ENCODE data around the gene COL18A1. TPM values are rescaled to one million over a fixed set of nuclear protein-coding genes. Genes with fewer than 3 reads are reported as not detected.

The COL18A1 gene
- total RNA-seq, 1 donor from 2014 or later: 535 TPM

GRCh38 chr21:45411810-45412206 is 6.8 kb downstream of the COL18A1 start:
- no peak overlapping the region for H3K4me3 ChIP-seq (ENCODE audit: low read depth, low read length)
- TF ChIP-seq CTCF (conservative IDR thresholded peaks at IDR 0.05; ENCODE audit: low read depth, low read length): no peak
- no peak for DNase-seq (ENCODE audit: low read depth)

DNA sequence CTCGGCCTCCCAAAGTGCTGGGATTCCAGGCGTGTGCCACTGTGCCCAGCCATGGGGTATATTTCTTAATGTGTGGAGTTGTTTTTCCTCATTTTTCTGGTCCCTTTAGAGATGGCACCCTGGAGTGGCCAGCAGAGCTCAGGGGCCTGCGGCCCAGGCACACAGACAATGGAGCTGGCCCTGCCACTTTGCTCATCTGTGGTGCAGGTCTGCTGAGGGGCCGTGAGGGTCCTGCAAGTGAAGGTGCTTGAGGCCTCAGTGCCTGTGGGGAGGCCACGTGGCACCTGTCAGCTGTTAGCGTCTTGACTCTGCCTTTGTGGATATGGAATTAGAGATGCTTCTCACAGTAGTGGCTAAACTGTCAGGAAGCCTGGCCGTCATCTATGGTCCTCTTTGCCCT is 7.5 kb downstream of the COL18A1 start:
- no peak for TF ChIP-seq CTCF (conservative IDR thresholded peaks at IDR 0.05; ENCODE audit: low read depth, low read length)
- DNase-seq (ENCODE audit: low read depth): no peak
- no peak overlapping the region for H3K4me3 ChIP-seq (ENCODE audit: low read depth, low read length)

DNA sequence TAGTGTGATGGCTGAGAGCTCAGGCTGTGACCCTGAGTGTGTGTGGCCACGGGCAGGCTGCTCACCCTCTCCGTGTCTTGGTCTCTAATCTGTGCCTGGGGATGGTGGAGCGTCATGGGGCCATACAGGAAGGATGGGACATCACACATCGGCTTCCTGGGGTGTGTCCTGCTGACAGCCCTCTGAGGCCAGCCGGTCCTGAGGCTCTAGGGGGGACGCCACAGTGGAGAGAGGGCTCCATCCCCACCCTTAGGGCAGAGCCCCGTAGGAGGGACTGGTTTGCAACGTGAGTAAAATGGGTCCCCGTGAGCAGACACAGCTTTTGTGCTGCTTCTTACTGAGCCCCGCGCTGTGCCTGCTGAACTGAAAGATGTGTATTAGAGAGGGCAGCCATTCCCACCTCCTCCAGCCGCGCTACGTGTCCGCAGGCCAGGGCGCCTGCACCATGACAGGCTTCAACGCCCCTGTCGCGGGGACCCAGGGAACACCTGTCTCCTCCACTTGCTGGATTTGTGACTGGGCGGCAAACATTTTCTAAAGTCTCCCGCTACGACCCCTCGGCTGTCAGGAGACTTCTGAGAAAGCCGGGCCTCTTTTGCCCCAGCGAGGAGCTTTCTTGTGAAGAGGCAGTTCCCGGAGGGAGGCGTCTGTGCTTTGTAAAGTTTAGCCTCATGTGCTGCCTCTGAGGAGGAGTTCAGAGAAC is 8.1 kb downstream of the COL18A1 start:
- no peak for DNase-seq (ENCODE audit: low read depth)
- no peak for TF ChIP-seq CTCF (conservative IDR thresholded peaks at IDR 0.05; ENCODE audit: low read depth, low read length)
- no peak overlapping the region for H3K4me3 ChIP-seq (ENCODE audit: low read depth, low read length)

- DNase-seq (ENCODE audit: low read depth): no peak
- TF ChIP-seq CTCF (conservative IDR thresholded peaks at IDR 0.05; ENCODE audit: low read depth, low read length): no peak
- H3K4me3 ChIP-seq (ENCODE audit: low read depth, low read length): no peak overlapping the region
These were observed 9.0 kb downstream of the COL18A1 start for GRCh38 chr21:45413922-45414321.

- TF ChIP-seq CTCF (conservative IDR thresholded peaks at IDR 0.05; ENCODE audit: low read depth, low read length): no peak
- no peak for DNase-seq (ENCODE audit: low read depth)
These were observed 9.6 kb downstream of the COL18A1 start for GRCh38 chr21:45414396-45415187.

DNA sequence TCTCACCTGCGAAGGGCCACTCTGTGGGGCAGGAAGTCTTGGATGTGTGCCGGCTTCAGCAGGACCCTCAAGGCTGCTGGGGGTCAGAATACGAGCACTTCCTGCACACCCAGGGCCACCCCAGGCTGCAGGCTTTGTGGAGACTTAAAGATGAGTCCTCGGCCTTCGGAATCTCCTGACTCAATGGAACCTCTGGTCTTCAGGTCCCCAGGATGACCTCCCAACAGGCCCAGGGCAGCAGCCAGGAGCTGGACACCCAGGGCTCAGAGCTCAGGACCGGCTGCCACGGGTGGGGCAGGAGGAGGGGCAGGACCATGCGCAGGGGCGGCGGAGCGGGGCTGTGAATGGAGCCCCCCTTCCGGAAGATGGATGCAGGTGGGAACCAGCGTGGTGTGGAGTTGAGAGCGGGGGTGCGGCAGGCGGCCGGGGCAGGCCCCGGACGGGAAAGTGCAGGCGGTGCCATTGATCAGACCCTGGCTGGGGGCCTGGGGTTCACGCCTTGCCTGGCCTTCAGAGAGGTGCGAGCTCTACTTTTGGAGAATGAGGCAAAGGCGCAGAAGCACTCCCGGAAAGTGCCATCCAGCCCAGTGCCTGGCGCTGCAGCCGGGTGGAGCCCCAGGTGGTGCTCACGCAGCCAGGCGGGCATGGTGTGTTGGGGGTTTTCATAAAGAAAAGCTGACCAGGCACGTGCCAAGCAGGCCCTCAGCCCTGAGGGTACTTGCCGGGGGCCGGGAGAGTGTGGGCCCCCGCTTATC is 10.4 kb downstream of the COL18A1 start:
- DNase-seq (ENCODE audit: low read depth): no peak
- TF ChIP-seq CTCF (conservative IDR thresholded peaks at IDR 0.05; ENCODE audit: low read depth, low read length): no peak
- no peak overlapping the region for H3K4me3 ChIP-seq (ENCODE audit: low read depth, low read length)

More at GRCh38 chr21:45414396-45415187, 9.6 kb downstream of the COL18A1 start:
- no peak overlapping the region for H3K4me3 ChIP-seq (ENCODE audit: low read depth, low read length)

Measured in epithelial cell of proximal tubule (primary cell).